BLaER1 (cell line): ENCODE measurements around the gene PUM1.

Source experiments
- H3K27ac ChIP-seq: shearing (Covaris generic); formaldehyde crosslinking; 2 replicates; pipeline ENCODE4 v1.8.1; 2022
- H3K27me3 ChIP-seq: shearing (Covaris generic); formaldehyde crosslinking; 2 replicates; pipeline ENCODE4 v1.8.1; 2022
- H3K36me3 ChIP-seq: shearing (Covaris generic); formaldehyde crosslinking; 2 replicates; pipeline ENCODE4 v1.8.1; 2022
- H3K4me1 ChIP-seq: shearing (Covaris generic); formaldehyde crosslinking; 2 replicates; pipeline ENCODE4 v1.8.1; 2022
- H3K4me2 ChIP-seq: shearing (Covaris generic); formaldehyde crosslinking; 2 replicates; pipeline ENCODE4 v1.8.1; 2022
- H3K4me3 ChIP-seq: shearing (Covaris generic); formaldehyde crosslinking; 2 replicates; pipeline ENCODE4 v1.8.1; 2022
- H3K9ac ChIP-seq: shearing (Covaris generic); formaldehyde crosslinking; 2 replicates; pipeline ENCODE4 v1.8.1; 2022
- H3K9me3 ChIP-seq: shearing (Covaris generic); formaldehyde crosslinking; 2 replicates; pipeline ENCODE4 v1.8.1; 2022
- H4K20me1 ChIP-seq: shearing (Covaris generic); formaldehyde crosslinking; 2 replicates; pipeline ENCODE4 v1.8.1; 2022
- Cebpa-rat ChIP-seq: shearing (Covaris generic); IDR thresholded peaks from 2 replicates; pipeline ENCODE4 v1.8.1; 2022

Gene PUM1

DNA sequence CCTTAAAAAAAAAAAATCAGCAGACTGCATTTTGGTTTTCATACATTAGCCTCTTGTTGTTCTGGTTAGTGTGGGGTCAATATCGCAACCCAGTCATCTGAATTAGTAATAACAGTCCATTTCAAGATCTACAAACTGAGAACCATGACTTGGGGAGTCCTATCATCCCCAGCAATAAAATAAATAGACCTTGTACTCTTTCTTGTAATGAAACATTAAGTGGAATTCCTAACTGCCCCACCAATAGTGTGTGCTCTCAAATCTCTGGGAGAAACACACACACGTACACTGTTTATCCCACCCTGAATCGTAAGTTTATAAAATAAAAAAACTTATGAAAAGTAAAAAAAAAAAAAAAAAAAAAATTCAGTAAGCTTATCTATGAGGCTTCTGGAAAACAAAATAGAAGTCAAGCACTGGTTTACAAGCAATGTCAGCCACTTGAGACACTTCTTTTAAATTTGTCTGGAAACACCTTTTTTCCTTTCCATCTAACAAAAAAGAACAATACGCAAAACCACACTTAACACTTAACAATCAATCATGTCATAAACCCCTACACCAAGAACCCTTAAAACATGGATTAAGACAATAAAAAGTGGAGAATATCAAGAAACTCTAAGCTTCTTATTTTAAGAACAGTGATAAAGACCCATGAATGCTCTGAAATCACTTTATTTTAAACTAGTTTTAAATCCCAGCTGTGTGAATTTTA lies 53.1 kb downstream of the PUM1 start:
- Histone ChIP-seq H3K4me2 (no peak overlapping the region), H3K36me3 (peaks cover 67% of the 10 kb centered on the region), H3K9me3 (no peaks in the 10 kb centered on the region), H3K9ac (no peak overlapping the region), H3K27me3 (no peaks in the 10 kb centered on the region), H3K27ac (no peak overlapping the region), H4K20me1 (peaks cover 100% of the 10 kb centered on the region), H3K4me1 (peaks cover 23% of the 10 kb centered on the region), H3K4me3 (no peak overlapping the region)
- TF ChIP-seq Cebpa-rat, result no peak

DNA sequence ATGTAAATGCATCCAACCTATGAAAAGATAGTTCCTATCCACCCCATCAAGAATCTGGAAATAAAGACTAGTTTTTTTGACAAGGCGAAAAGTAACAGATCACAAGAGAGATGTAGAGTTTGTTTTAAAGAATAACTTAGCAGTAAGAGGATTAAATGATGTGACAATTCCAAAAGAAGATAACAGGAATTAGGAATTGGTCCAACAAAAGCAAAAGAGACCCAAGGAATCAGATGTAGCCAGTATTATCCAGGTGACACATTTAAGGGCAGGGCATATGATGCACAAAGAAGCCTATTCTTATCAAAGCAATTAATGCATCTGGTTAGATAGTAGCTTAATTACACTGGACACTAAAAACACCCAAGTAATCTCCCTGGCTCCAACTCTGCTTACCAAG lies 53.8 kb downstream of the PUM1 start:
- Histone ChIP-seq H3K36me3 (peaks cover 69% of the 10 kb centered on the region), H4K20me1 (peaks cover 100% of the 10 kb centered on the region), H3K27me3 (no peaks in the 10 kb centered on the region), H3K9ac (no peak overlapping the region), H3K4me2 (no peak overlapping the region), H3K4me3 (no peak overlapping the region), H3K27ac (no peak overlapping the region), H3K4me1 (peaks cover 23% of the 10 kb centered on the region), H3K9me3 (no peaks in the 10 kb centered on the region)
- no peak for TF ChIP-seq Cebpa-rat

DNA sequence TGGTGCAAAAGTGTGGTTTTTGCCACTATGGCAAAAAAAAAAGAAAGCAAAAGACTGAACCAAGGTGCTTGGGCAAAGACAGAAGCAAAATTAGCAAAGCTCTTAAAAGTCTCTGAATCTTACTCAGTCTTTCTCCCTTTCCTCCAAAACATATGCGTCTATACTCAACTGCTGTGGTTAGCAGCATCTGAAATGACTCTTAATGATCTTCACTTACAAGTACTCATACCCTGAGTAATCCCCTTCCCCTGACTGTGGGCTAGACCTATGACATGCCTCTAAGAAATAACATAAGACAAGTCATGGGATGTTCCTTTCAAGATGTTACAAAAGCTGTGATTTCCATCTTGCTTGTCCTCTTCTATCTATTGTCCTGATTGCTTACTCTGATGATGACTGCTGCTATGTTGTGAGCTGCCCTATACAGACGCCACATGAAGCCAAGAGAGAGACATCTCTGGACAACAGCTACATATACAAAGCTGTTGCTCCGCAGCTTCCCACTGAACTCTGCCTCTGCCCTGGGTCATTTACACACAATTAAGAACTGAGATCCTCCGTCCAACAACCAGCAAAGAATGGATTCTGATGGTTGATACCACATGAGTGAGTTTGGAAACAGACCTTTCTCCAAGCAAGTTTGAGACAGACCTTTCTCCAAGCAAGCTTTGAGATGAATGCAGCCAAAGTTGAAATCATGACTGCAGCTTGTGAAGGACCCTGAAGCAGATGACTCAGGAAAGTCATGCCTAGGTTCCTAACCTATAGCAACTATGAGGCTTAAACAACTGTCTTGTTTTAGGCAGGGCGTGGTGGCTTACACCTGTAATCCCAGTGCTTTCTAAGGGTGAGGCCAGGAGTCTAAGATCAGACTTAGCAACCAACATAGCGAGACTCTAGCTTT lies 55.2 kb downstream of the PUM1 start:
- peaks cover 15% of the 10 kb centered on the region for H3K4me1 ChIP-seq
- no peaks in the 10 kb centered on the region for H3K27me3 ChIP-seq
- TF ChIP-seq Cebpa-rat, result no peak
- peaks cover 100% of the 10 kb centered on the region for H4K20me1 ChIP-seq
- H3K4me3 ChIP-seq, result no peak overlapping the region
- H3K9ac ChIP-seq, result no peak overlapping the region
- H3K4me2 ChIP-seq, result no peak overlapping the region
- H3K36me3 ChIP-seq, result peaks cover 76% of the 10 kb centered on the region
- H3K9me3 ChIP-seq, result no peaks in the 10 kb centered on the region
- no peak overlapping the region for H3K27ac ChIP-seq

DNA sequence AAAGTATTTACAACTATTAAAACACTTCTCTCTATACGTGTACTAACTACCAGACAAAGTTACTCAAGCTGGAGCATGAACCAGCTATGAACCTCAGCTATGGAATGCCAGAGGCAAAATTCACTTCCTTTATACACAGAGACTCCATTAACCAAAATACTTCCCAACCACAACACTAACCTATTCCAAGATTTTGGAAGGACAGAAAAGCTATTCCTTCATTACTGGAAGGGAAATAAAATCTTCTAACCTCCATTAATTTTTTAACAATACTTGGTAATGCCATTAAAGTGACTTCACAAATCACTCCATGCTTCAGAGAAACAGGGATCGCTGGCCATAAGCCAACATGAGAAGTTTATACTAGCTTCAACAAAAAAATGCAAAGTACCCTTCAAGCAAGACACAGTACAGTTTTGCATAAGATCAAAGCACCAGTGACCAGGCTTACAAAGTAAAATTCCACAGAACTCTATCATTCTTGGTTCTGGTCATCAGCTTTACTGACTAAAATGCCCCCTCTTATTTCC lies 58.0 kb downstream of the PUM1 start:
- Histone ChIP-seq H3K27ac (no peak overlapping the region), H3K4me2 (no peak overlapping the region), H3K4me1 (no peaks in the 10 kb centered on the region), H3K9me3 (no peaks in the 10 kb centered on the region), H3K9ac (no peak overlapping the region), H3K27me3 (no peaks in the 10 kb centered on the region), H4K20me1 (peaks cover 100% of the 10 kb centered on the region), H3K4me3 (no peak overlapping the region), H3K36me3 (peaks cover 94% of the 10 kb centered on the region)
- TF ChIP-seq Cebpa-rat, result no peak

DNA sequence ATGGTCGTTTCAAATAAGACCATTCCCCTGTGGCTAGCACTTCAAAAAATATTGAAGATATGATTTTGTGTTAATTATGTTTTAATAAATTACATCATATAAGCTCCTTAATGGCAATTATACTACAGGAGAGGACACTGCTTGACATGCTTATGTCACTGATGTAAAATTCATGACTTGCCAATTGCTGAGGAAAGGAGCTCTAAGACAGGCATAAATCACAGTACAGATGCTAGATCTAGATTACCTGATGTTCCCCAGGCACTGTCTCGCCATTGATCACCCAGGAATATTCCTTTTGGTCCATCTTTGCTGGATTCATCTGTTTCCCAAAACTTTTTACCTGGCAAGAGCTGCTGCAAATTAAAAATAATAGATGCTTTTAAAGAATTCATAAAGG lies 58.8 kb downstream of the PUM1 start:
- Histone ChIP-seq H3K27ac (no peak overlapping the region), H3K4me1 (no peaks in the 10 kb centered on the region), H3K4me2 (no peak overlapping the region), H3K27me3 (no peaks in the 10 kb centered on the region), H3K36me3 (peaks cover 96% of the 10 kb centered on the region), H4K20me1 (peaks cover 100% of the 10 kb centered on the region), H3K9me3 (no peaks in the 10 kb centered on the region), H3K9ac (no peak overlapping the region), H3K4me3 (no peak overlapping the region)
- no peak for TF ChIP-seq Cebpa-rat

DNA sequence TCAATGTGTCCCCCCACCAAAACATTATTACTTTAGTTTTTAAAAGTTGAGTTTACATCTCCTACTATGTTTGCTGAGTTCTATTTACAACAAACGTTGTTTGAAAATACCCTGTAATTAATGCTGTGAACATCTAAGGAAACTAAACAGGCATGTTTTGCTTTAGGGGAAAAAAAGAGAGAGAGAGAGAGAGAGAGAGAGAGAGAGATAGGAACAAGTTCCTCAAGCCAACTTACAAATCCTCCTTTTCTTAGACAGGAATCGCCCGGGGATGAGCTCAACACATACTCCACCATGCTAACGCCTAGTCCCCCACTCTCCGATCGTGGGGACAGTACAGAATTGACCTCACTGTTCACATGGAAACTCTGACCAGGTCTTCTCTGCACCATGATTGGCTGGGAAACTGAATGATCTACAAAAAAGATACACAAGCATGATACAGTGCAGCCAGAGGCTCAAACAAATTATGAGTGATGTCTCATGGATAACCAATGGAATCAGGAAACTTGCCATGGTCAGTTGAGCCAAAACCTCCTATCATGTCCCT lies 59.8 kb downstream of the PUM1 start:
- Histone ChIP-seq H3K4me2 (no peak overlapping the region), H3K36me3 (peaks cover 98% of the 10 kb centered on the region), H3K4me3 (no peak overlapping the region), H3K27ac (no peak overlapping the region), H3K27me3 (no peaks in the 10 kb centered on the region), H3K9me3 (no peaks in the 10 kb centered on the region), H3K4me1 (no peaks in the 10 kb centered on the region), H3K9ac (no peak overlapping the region), H4K20me1 (peaks cover 100% of the 10 kb centered on the region)
- TF ChIP-seq Cebpa-rat, result no peak

DNA sequence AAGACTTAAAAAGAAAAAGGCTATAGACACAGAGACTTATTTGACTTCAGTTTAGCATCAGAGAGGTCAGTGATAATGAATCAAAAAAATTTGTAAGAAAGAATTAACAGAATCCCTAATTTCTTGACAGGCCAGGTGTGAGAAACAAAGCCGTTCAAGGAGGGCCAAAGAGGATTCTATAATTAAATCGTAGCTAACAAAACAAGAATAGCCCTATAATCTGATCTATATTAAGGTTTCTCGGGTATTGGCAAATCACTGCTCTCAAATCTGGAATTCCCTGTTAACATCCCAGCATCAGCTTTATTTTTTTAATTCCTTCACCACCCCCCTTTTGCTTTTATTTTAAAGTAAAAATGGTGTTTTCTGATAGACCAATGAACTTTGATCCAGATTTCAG lies 60.3 kb downstream of the PUM1 start:
- Histone ChIP-seq H3K36me3 (peaks cover 98% of the 10 kb centered on the region), H3K4me3 (no peak overlapping the region), H3K27ac (no peak overlapping the region), H3K9me3 (no peaks in the 10 kb centered on the region), H3K27me3 (no peaks in the 10 kb centered on the region), H3K4me2 (no peak overlapping the region), H3K9ac (no peak overlapping the region), H3K4me1 (no peaks in the 10 kb centered on the region), H4K20me1 (peaks cover 100% of the 10 kb centered on the region)
- no peak for TF ChIP-seq Cebpa-rat

DNA sequence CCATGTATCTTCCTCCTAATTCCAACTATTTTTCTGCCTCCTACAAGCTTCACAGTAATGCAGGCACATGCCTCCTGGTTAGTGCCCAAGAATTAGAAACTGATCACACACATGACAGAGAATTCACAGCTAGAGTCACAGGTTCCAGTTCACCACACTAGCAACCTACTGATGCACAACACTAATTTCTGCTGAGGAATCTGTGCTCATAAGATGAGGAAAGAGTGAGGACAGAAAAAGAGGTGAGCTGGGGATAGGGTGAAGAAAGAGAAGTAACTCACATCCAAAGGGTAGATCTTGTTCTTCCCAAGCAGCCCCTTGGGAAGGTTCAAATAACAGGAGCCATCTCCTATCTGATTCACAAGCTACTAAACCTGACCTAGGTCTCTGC lies 61.3 kb downstream of the PUM1 start:
- Histone ChIP-seq H3K36me3 (peaks cover 98% of the 10 kb centered on the region), H3K27me3 (no peaks in the 10 kb centered on the region), H3K9me3 (no peaks in the 10 kb centered on the region), H3K9ac (no peak overlapping the region), H3K27ac (no peak overlapping the region), H3K4me3 (no peak overlapping the region), H3K4me2 (no peak overlapping the region), H4K20me1 (peaks cover 100% of the 10 kb centered on the region), H3K4me1 (no peaks in the 10 kb centered on the region)
- TF ChIP-seq Cebpa-rat, result no peak

DNA sequence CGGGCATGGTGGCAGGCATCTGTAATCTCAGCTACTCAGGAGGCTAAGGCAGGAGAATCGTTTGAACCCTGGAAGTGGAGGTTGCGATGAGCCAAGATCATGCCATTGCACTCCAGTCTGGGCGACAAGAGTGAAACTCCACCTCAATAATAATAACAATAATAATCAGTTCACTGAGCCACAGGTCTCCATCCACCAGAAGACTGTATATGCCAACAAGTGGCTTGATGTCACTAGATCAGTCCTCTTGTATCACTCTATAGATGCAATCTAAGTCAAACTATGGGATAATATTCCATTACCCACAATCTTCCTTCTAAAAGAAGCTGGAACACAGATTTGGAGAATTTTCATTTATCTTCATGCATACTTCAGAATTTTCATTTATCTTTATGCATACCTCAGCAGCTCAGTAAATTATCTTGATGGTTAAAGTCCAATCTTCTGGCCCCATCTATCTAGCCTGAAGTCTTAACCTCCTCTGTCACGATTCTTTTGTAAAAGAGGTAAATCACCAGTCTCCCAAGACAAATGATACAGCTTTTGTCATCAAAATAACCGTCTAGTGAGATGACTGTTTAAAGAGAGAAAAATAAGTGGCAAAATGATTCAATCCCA lies 61.8 kb downstream of the PUM1 start:
- no peak overlapping the region for H3K9ac ChIP-seq
- no peaks in the 10 kb centered on the region for H3K9me3 ChIP-seq
- peaks cover 100% of the 10 kb centered on the region for H4K20me1 ChIP-seq
- no peak for TF ChIP-seq Cebpa-rat
- H3K4me2 ChIP-seq, result no peak overlapping the region
- no peak overlapping the region for H3K4me3 ChIP-seq
- no peaks in the 10 kb centered on the region for H3K27me3 ChIP-seq
- no peaks in the 10 kb centered on the region for H3K4me1 ChIP-seq
- no peak overlapping the region for H3K27ac ChIP-seq
- H3K36me3 ChIP-seq, result peaks cover 98% of the 10 kb centered on the region
